CD4-positive, alpha-beta T cell treated with Interferon alpha-2 for 1 hour (primary cell): ENCODE measurements around the gene RNF167.

Experiments used
- DNase-seq, 2 donors: peaks; one replicate each; pipeline ENCODE4 v3.0.0-alpha.2; 2020 to 2022

Gene RNF167

GRCh38 chr17:4939796-4940554, at the start of gene RNF167, which contains the start of gene SLC25A11:
Gene RNF167, plus strand, starts transcription at chr17:4940268. Its CDS starts 642 bp downstream, at chr17:4940910.
Gene SLC25A11, minus strand, starts transcription at chr17:4940046. Its CDS starts 136 bp downstream, at chr17:4939910.
- DNase-seq: peak; percentile 99

DNA sequence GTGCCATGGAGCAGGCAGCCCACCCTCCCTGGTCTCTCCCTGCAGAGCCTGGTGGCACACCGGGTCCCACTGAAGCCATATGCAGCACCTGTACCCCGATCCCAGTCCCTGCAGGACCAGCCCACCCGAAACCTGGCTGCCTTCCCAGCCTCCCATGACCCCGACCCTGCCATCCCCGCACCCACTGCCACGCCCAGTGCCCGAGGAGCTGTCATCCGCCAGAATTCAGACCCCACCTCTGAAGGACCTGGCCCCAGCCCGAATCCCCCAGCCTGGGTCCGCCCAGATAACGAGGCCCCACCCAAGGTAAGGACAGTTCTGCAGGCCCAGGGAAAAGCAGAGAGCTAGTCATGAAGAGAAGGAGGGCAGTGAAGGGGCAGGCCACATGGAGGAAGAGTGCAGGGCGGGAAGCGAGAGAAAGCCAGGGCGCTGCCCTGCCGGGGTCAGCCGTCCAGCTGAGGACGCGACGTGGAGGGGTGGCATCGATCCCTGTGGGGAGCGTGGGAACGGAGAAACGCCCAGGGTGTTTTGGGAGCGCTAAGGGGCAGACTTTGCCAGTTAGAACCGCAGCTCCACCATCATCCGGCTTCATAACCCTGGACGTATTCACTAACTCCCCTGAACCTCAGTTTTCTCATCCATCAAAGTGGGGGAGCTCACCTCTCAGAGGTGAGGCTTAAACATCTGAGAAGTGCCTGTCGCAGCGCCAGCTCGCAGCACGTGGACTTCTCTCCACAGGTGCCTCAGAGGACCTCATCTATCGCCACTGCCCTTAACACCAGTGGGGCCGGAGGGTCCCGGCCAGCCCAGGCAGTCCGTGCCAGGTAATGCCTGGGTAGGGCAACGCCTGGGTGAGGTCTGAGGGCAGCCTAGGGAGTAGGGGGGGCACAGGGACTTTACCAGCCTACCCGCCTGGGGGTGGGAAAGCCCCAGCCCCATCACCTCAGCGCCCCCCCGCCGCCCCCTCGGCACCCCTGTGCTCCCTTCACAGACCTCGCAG, 48.4 kb upstream of the RNF167 start:
- no peak for DNase-seq

DNA sequence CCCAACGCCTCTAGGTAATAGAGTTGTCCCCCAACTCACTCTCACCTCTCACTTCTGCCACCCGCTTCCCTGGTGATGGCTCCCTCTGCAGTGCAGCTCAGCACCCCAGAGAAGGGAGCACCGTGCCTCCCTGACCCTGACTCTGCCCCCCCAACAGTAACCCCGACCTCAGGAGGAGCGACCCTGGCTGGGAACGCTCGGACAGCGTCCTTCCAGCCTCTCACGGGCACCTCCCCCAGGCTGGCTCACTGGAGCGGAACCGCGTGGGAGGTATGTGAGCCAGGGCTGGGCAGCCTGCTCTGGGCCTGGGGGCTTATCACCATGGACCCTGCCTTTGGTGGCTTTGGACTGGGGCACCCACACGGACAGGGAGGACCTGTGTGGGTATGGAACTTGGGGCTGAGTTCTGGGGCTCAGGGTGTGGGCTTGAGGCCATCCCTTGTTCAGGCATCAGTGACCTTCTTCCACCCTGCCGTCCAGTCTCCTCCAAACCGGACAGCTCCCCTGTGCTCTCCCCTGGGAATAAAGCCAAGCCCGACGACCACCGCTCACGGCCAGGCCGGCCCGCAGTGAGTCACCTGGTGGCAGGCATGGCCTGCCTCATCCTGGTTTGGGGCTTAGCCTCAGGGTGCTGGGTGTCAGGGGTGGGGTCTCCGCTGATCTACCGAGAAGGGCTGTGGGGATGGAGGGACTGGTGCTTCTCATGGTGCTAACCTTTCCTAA, 47.4 kb upstream of the RNF167 start:
- no peak for DNase-seq

DNA sequence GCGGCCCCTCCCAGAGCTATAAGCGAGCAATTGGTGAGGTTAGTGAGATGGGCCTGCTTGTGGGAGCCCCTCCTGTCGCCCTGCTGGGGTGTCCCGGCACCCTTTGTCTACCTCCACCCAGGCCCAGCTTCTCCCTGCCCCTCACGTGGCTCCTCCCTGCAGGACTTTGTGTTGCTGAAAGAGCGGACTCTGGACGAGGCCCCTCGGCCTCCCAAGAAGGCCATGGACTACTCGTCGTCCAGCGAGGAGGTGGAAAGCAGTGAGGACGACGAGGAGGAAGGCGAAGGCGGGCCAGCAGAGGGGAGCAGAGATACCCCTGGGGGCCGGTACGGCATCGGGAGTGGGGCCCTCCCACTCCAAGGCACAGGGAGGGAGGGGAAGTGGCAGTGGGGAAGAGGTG, 46.8 kb upstream of the RNF167 start:
- no peak for DNase-seq

DNA sequence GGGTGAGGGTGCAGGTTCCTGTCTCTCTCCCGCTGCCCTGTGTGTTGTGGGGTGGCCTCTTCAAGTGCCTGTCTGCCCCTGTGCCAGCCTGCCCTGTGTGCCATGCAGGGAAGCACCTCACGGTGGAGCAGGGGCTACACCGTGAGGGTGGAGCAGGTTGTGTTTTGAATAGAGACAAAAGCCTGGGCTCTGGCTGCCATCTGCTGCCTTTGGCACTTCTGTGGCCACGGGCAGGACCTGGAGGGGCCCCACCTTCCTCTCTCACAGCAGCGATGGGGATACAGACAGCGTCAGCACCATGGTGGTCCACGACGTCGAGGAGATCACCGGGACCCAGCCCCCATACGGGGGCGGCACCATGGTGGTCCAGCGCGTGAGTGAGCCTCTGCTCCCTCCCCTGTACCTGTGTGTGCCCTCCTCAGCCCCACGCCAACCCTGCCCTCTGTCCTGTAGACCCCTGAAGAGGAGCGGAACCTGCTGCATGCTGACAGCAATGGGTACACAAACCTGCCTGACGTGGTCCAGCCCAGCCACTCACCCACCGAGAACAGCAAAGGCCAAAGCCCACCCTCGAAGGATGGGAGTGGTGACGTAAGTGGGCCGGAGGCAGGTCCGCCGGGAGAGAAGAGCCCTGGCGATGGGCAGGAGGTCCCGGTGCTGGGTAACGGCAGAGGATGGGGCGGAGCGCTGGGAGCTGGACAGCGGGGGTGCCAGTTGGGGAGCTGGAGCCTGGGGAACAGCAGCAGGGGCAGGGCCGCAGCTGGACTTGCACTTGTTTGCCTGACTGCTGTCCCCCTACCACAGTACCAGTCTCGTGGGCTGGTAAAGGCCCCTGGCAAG, 46.1 kb upstream of the RNF167 start:
- DNase-seq: no peak

DNA sequence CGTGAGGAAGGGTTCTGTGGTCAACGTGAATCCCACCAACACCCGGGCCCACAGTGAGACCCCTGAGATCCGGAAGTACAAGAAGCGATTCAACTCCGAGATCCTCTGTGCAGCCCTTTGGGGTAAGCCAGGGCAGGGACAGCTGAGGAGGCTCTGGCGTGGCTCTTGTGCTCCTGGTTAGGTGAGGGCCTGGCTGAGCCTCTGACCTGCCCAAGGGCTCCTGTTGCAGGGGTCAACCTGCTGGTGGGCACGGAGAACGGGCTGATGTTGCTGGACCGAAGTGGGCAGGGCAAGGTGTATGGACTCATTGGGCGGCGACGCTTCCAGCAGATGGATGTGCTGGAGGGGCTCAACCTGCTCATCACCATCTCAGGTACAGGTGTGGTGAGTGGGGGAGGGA, 44.9 kb upstream of the RNF167 start:
- no peak for DNase-seq

DNA sequence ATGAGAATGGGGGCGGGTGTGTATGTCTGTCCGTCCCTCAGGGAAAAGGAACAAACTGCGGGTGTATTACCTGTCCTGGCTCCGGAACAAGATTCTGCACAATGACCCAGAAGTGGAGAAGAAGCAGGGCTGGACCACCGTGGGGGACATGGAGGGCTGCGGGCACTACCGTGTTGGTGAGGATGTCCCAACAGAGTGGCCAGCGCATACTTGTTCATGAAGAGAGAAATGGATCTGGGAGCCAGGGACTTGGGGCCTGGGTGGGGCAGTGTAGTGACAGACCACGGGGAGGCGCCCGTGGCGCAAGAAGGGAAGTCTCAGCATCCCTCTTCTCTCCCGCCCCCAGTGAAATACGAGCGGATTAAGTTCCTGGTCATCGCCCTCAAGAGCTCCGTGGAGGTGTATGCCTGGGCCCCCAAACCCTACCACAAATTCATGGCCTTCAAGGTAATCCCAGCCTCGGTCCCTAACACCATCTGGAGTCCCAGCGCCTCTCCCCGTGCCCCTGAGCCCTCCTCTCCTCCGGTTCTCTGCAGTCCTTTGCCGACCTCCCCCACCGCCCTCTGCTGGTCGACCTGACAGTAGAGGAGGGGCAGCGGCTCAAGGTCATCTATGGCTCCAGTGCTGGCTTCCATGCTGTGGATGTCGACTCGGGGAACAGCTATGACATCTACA, 44.3 kb upstream of the RNF167 start:
- no peak for DNase-seq

DNA sequence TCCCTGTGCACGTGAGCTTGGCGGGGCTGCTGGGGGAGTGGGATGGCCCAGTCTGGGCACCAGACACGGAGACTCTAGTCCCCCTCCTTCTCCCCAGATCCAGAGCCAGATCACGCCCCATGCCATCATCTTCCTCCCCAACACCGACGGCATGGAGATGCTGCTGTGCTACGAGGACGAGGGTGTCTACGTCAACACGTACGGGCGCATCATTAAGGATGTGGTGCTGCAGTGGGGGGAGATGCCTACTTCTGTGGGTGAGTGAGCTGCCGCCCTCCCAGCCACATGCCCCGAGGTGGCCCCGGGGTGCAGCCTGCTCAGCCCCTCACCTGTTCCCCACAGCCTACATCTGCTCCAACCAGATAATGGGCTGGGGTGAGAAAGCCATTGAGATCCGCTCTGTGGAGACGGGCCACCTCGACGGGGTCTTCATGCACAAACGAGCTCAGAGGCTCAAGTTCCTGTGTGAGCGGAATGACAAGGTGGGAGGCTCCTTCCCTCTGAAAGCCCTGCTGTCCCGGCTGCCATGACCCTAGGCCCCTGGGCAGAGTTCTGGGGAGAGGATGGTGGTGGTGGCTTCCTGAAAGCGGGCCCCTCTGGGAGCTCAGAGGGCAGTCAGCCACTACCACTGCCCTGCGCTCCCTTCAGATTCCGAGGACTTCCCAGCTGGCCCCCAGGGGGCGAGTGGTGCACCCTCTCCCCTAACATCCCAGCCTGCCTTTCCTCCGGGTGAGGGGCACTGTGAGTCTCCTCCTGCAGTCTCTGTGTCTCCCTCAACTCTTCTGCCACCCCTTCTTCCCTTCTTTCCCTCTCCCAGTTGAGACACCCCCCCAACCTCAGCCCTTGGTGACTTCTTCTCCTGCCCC, 43.5 kb upstream of the RNF167 start:
- no peak for DNase-seq

DNA sequence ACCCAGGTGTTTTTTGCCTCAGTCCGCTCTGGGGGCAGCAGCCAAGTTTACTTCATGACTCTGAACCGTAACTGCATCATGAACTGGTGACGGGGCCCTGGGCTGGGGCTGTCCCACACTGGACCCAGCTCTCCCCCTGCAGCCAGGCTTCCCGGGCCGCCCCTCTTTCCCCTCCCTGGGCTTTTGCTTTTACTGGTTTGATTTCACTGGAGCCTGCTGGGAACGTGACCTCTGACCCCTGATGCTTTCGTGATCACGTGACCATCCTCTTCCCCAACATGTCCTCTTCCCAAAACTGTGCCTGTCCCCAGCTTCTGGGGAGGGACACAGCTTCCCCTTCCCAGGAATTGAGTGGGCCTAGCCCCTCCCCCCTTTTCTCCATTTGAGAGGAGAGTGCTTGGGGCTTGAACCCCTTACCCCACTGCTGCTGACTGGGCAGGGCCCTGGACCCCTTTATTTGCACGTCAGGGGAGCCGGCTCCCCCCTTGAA, 42.8 kb upstream of the RNF167 start:
- DNase-seq: no peak

GRCh38 chr17:4897785-4898184, 42.3 kb upstream of the RNF167 start:
- no peak for DNase-seq

DNA sequence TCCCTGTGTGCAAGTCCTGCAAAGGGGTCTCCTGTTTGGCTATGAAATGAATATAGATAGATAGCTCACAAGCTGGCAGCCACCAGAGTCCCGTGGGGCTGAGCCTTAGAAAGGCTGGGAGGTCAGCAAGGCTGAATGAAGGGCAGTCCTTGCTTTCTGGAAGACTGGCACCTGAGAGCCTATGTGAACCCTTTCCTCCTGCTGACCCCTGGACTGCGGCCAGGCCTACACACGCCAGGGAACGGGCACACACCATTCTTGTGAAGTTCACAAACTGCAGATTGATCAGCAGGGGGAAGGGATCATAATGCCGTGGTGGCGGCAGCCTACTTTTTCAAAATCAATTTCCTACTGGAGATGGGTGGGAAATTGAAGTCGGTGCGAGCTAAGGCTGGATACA, 41.7 kb upstream of the RNF167 start:
- no peak for DNase-seq

DNA sequence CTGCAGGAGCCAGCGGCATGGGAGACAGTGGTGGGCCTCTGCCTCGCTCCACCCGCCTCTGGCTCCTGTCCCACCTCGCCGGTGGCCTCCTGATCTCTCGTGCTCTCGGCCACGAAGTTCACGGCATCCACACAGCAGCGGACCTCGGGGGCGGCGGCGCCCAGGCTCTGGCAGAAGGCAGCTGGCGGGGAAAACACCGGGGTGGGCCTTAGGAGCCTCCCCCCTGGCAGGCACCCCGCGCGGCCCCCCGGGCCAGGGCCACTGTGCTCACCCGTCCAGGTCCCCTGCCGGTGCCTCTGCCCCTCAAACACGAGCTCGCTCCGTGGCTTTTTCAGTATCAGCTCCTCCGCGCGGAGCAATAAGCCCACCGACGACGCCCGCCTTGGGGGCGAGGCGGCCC, 41.1 kb upstream of the RNF167 start:
- no peak for DNase-seq

GRCh38 chr17:4899341-4900230, 40.5 kb upstream of the RNF167 start, which contains the start of gene C17orf107:
Gene C17orf107, plus strand, starts transcription at chr17:4899536. Its CDS starts 227 bp downstream, at chr17:4899763.
- peak; percentile 95 to 96 for DNase-seq

GRCh38 chr17:4900231-4901107, 39.6 kb upstream of the RNF167 start:
- DNase-seq: peak; percentile 83 to 86

DNA sequence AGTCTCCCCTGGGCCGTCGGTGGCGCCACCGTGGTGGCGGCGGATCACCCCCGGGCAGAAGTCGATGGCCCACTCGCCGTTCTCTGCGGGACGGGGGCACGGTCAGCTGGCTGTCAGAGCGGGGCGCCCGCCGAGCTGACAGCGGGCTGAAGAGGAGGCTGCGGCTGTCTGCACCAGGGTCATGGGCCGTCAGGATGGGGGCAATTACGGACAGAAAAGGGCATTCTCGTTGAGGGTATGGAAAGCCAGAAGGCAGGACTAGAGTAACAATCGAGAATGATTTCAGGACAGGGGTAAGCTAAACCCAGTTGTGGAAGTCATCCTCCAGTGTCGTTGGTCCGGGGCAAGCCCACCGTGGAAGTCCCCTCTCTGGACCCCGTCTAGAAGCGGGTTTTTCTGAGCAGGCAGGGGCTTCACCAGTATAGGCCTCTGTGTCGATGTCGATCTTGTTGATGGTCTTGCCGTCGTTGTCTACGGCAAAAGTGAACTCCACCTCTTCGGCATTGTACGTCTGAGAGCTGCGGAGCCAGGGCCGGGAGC, 38.9 kb upstream of the RNF167 start:
- no peak for DNase-seq

DNA sequence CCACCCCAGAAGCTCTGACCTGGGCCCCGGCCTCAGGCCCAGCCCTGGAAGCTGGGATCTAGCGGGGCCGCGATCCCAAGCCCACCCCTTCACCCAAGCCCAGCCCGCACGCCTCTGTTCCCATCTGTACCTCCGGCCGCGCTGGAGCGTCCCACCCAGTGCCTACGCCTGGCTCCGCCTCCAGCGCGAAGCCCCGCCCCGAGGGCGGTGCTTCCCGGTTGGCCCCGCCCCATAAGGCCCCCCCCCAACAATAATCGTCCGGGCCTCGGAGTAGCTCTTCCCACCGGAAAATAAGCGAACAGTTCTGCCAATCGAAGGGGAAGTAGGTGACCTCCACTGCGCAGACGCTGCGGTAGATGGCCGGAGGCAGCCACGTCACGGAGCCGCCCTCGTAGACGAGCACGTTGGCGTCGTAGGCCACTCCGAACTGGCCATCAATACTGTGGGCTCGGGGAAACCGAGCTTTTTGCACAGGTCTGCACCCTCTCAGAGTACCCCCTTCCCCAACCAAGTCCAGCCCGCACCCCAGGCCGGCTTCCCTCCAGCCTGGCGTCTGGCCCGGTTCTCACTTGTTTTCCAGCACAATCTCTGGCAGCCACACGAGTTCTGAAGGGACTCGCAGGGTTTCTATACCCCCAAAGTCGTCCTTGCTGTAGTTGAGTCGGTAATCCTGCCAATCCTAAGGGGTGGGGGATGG, 38.3 kb upstream of the RNF167 start:
- DNase-seq: peak; percentile 50 to 70

GRCh38 chr17:4902540-4902939, 37.5 kb upstream of the RNF167 start:
- no peak for DNase-seq
